HepG2 (cell line): ENCODE measurements around the gene MED10. TPM values are rescaled to one million over a fixed set of nuclear protein-coding genes. Genes with fewer than 3 reads are reported as not detected.

Experiments used
- ATAC-seq: fragments of 200-7000 bp; cut with Tn5 transposase; 3 replicates; pipeline ENCODE4 v1.9.1; 2020; ENCODE audit warnings: mild to moderate bottlenecking, moderate library complexity
- BruUV-seq: library from RNA; stranded (reverse); fragments of 400-500 nt; replicated peaks from 2 replicates; lab custom pipeline; 2021; lab: Mats Ljungman, UMichigan
- CTCF ChIA-PET: fragments of 300-600 bp; formaldehyde crosslinking; extraction: SDS; loops from one replicate; lab custom pipeline; 2021; ENCODE audit warnings: low total read pairs, inconsistent platforms, low intra/inter-chr PET ratio; lab: Yijun Ruan, JAX
- POLR2A ChIA-PET: fragments of 350-600 bp; sonication (Branson Sonifier 250); formaldehyde crosslinking; loops from one replicate; lab custom pipeline; 2020; ENCODE audit warnings: antibody characterized with exemption, inconsistent platforms; lab: Yijun Ruan, JAX
- DNase-seq: peaks from one replicate; pipeline ENCODE4 v3.0.0-alpha.2; 2015; ENCODE audit warnings: low spot score
- FAIRE-seq: peaks from 3 replicates; lab custom pipeline; 2011; peaks lifted over from hg19 to GRCh38; lab: Jason Lieb, UNC
- H2AFZ ChIP-seq: one replicate; pipeline ENCODE4 v1.6.1; 2011; ENCODE audit warnings: low read length, inconsistent platforms
- H3K27ac ChIP-seq: fragments of 300-600 bp; 3 replicates; pipeline ENCODE4 v1.8.0; 2011; ENCODE audit warnings: mixed run types, mild to moderate bottlenecking, mixed read lengths, low read length, inconsistent platforms; ENCODE audit not compliant: insufficient read depth; ENCODE audit errors: extremely low read length
- H3K27me3 ChIP-seq, 2 experiments: fragments of 200-600 bp in 1 of 2; 2 replicates in 1 of 2; 3 replicates in 1 of 2; pipeline versions ENCODE4 v1.6.0 to v1.8.0; 2011; ENCODE audit warnings: low read length in 2 of 2, mild to moderate bottlenecking in 2 of 2, moderate library complexity in 2 of 2, inconsistent platforms in 1 of 2; ENCODE audit not compliant: insufficient read depth in 2 of 2, control insufficient read depth in 1 of 2
- H3K36me3 ChIP-seq, 2 experiments: fragments of 200-600 bp in 1 of 2; replicated peaks in 1 of 2; 2 replicates in 1 of 2; 3 replicates in 1 of 2; pipeline versions ENCODE4 v1.5.1 to v1.8.0; 2011; ENCODE audit warnings: low read length in 2 of 2, inconsistent platforms in 1 of 2; ENCODE audit not compliant: insufficient read depth in 2 of 2, control insufficient read depth in 1 of 2
- H3K4me1 ChIP-seq: 2 replicates; pipeline ENCODE4 v1.5.1; 2012; ENCODE audit warnings: low read length, inconsistent platforms; ENCODE audit not compliant: insufficient read depth
- H3K4me2 ChIP-seq: 2 replicates; pipeline ENCODE4 v1.6.0; 2011; ENCODE audit warnings: low read depth, low read length, inconsistent platforms
- H3K4me3 ChIP-seq, 3 experiments: fragments of 200-600 bp in 1 of 3; sonication (generic), shearing (Covaris generic) in 1 of 3; replicated peaks in 1 of 3; 2 replicates each; pipeline ENCODE4 v1.5.1; 2011 to 2016; ENCODE audit warnings: low read length in 3 of 3, inconsistent platforms in 2 of 3, low read depth in 2 of 3, mild to moderate bottlenecking in 2 of 3, control low read depth in 1 of 3, mixed read lengths in 1 of 3; ENCODE audit not compliant: insufficient read depth in 1 of 3
- H3K79me2 ChIP-seq: one replicate; pipeline ENCODE4 v1.6.1; 2011; ENCODE audit warnings: low read length, inconsistent platforms; ENCODE audit not compliant: insufficient read depth
- H3K9ac ChIP-seq: 2 replicates; pipeline ENCODE4 v1.6.0; 2011; ENCODE audit warnings: mild to moderate bottlenecking, low read depth, low read length, inconsistent platforms; ENCODE audit not compliant: insufficient read depth
- H3K9me3 ChIP-seq: 2 replicates; pipeline ENCODE4 v1.5.1; 2012; ENCODE audit warnings: mild to moderate bottlenecking, low read length
- H4K20me1 ChIP-seq: 2 replicates; pipeline ENCODE4 v1.6.0; 2011; ENCODE audit warnings: inconsistent platforms, mild to moderate bottlenecking, low read length, moderate library complexity; ENCODE audit not compliant: insufficient read depth
- AGO2 ChIP-seq: fragments of 200-400 bp; formaldehyde crosslinking; optimal IDR thresholded peaks from 2 replicates; pipeline ENCODE3; 2017; ENCODE audit warnings: mild to moderate bottlenecking, low read depth, low read length, moderate library complexity
- ARHGAP35 ChIP-seq: sonication (generic); formaldehyde crosslinking; IDR thresholded peaks from 2 replicates; pipeline ENCODE4 v1.9.0; 2022; ENCODE audit warnings: mild to moderate bottlenecking, inconsistent platforms, moderate library complexity, missing genetic modification reagents, borderline replicate concordance
- ARNTL ChIP-seq: sonication (generic); formaldehyde crosslinking; IDR thresholded peaks from 2 replicates; pipeline ENCODE4 v1.4.0; 2020; ENCODE audit warnings: mild to moderate bottlenecking, missing genetic modification reagents
- SIN3B ChIP-seq: fragments of 150-350 bp; IDR thresholded peaks from 2 replicates; pipeline ENCODE4 v1.6.1; 2014; ENCODE audit warnings: low read length
- SP1 ChIP-seq, 2 experiments: fragments of 450-650 bp in 1 of 2; sonication (generic) in 1 of 2; formaldehyde crosslinking in 1 of 2; IDR thresholded peaks; 2 replicates each; pipeline versions ENCODE4 v1.4.0 to v1.6.1; 2016 to 2020; ENCODE audit warnings: missing genetic modification reagents in 1 of 2
- WGBS: methylation state at CpG from one replicate; pipeline ENCODE4 v1.1.6; 2017; ENCODE audit warnings: low lambda C conversion rate; 5-methylcytosine and 5-hydroxymethylcytosine counted together
- in situ Hi-C: cut with HindIII; loops from 2 replicates; pipeline ENCODE4 v1.10.0; 2017; ENCODE audit warnings: low pct_unique_long_range_greater_than_20kb; ENCODE audit not compliant: extremely low pct_ligation_motif_present
- intact Hi-C: fragments of 100-400 bp; cut with micrococcal nuclease; formaldehyde crosslinking; loops from one replicate; pipeline ENCODE4 v1.10.0; 2022; ENCODE audit not compliant: unreplicated experiment
- polyA plus RNA-seq, 8 experiments: library from polyadenylated mRNA; depleted of rRNA in 3 of 8; stranded (reverse) in 7 of 8; unstranded in 1 of 8; fragments of >200 nt; fragmentation: Illumina TruSeq in 4 of 8; extraction: Trizol in 4 of 8; gene quantifications; 2 replicates each; pipeline versions ENCODE4 v1.2.1 to v1.2.3, GENCODE V29; 2011 to 2016; ENCODE audit warnings: low read depth in 4 of 8, missing spikeins in 1 of 8, mixed read lengths in 1 of 8; ENCODE audit not compliant: insufficient read depth in 1 of 8
- total RNA-seq, 5 experiments: library from RNA; depleted of rRNA; stranded (reverse); fragments of >200 nt; fragmentation: Illumina TruSeq; extraction: Trizol; gene quantifications; 2 replicates each; pipeline ENCODE4 v1.2.3, GENCODE V29; 2016; ENCODE audit warnings: low read depth in 1 of 5

MED10 gene
- total and polyA plus RNA-seq, 2 of the 13 experiments (the other 11 are each of a cell fraction or from before 2014, with no cell fraction given), result 11.2 to 23.7 TPM

GRCh38 chr5:6393596-6394194, 15.3 kb upstream of the MED10 start:
- Histone ChIP-seq H3K27me3 (peaks cover 5 to 40% of the 10 kb centered on the region in 2 experiments; a peak in 4 of 5 replicates), H3K36me3 (no peaks in the 10 kb centered on the region), H3K4me2 (no peak overlapping the region), H4K20me1 (no peaks in the 10 kb centered on the region; the same call in 1 of the 2 replicates), H3K4me1 (no peaks in the 10 kb centered on the region), H3K9me3 (no peaks in the 10 kb centered on the region), H3K27ac (no peak overlapping the region), H3K79me2 (no peaks in the 10 kb centered on the region), H2AFZ (no peak overlapping the region), H3K4me3 (no peak overlapping the region), H3K9ac (no peak overlapping the region)
- in situ Hi-C loops, result loop anchor here (25.0 kb wide), 1 partner anchor 344 kb away; no protein-coding TSS in a partner anchor
- no peak for ATAC-seq
- TF ChIP-seq SIN3B, result no peak
- TF ChIP-seq SP1 (IDR thresholded peaks at IDR 0.05), result no peak
- TF ChIP-seq SP1 (CRISPR knock-in tag; IDR thresholded peaks at IDR 0.05), result no peak
- BruUV-seq, result no TSS peak
- intact Hi-C loops, result no loop called here
- no peak for FAIRE-seq
- WGBS, result 6% methylated on average over 2 of the region's 2 CpGs
- CTCF ChIA-PET, result no interaction called here
- DNase-seq, result no peak
- POLR2A ChIA-PET, result no interaction called here

GRCh38 chr5:6392561-6392960, 14.2 kb upstream of the MED10 start:
- no peak for FAIRE-seq
- peaks cover 3 to 34% of the 10 kb centered on the region in 2 experiments; a peak in 3 of 5 replicates for H3K27me3 ChIP-seq
- 8% methylated on average over 2 of the region's 2 CpGs for WGBS

More at GRCh38 chr5:6392561-6392960, 14.2 kb upstream of the MED10 start:
- Histone ChIP-seq H3K4me1 (no peaks in the 10 kb centered on the region), H3K4me2 (no peak overlapping the region), H4K20me1 (no peaks in the 10 kb centered on the region; the same call in 1 of the 2 replicates), H3K9ac (no peak overlapping the region), H2AFZ (no peak overlapping the region), H3K36me3 (no peaks in the 10 kb centered on the region), H3K27ac (no peak overlapping the region), H3K79me2 (no peaks in the 10 kb centered on the region), H3K9me3 (no peaks in the 10 kb centered on the region), H3K4me3 (no peak overlapping the region)
- ChIA-PET POLR2A (no interaction called here), CTCF (no interaction called here)
- DNase-seq (no peak), ATAC-seq (no peak)
- intact Hi-C loops, result no loop called here
- TF ChIP-seq AGO2 (no peak), ARNTL (no peak), ARHGAP35 (CRISPR knock-in tag) (no peak)
- BruUV-seq, result no TSS peak
- in situ Hi-C loops, result loop anchor here (25.0 kb wide), 1 partner anchor 345 kb away; no protein-coding TSS in a partner anchor
